Hindlimb muscle (tissue), 1 donor: ENCODE measurements around the gene CAPRIN1. TPM values are rescaled to one million over a fixed set of nuclear protein-coding genes. Genes with fewer than 3 reads are reported as not detected.

Experiments used
- DNase-seq: peaks from one replicate; pipeline ENCODE4 v3.0.0-alpha.2; 2013
- polyA plus RNA-seq: library from polyadenylated mRNA; unstranded; fragments of 120-200 nt; gene quantifications from one replicate; pipeline ENCODE4 v1.2.1, GENCODE V29; 2013; ENCODE audit not compliant: insufficient read length

Gene CAPRIN1
- polyA plus RNA-seq, result 141 TPM

- peak; percentile 88 for DNase-seq
These were observed at the start of gene CAPRIN1 for GRCh38 chr11:34051349-34052035. Gene CAPRIN1, plus strand, starts transcription at chr11:34051731. Its CDS starts 690 bp downstream, at chr11:34052421.

GRCh38 chr11:34002420-34002819 is 49.1 kb upstream of the CAPRIN1 start:
- no peak for DNase-seq

DNA sequence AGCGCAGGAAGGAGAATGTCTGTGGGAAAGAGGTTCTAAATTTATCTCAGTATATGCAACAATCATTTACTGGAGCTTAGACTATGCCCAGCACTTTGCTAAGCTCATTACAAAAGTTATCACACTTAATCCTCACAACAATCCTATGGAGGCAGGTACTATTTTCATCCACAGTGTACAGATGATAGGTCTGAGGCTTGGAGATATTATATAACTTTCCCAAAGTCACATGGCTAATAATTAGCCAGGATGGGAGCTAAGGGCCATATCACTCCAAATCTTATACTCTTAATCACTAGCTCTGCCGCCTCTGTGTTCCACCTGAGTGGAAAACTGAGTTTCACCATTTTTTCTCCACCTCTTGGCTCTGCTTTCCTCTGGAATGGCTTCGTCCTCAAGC is 47.3 kb upstream of the CAPRIN1 start:
- DNase-seq, result no peak

DNA sequence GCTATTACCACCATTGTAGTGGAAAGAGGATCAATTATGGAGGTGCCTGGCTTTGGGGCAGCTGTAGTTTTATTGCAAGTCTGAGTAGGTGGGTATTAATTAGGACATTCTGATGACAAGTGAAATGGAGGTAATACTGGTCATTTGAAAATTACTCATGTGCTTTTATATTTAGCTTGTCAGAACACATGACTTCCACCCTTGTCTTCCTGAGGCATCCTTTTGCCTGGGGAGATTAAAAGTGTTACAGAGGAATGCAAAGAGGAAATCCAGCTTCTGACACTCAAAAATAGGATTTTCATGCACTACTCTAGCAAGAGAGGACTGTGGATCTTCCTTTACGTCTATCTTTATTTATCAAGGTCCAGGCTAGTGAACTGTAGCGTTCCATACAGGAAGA is 44.7 kb upstream of the CAPRIN1 start:
- no peak for DNase-seq

- no peak for DNase-seq
These were observed 38.8 kb upstream of the CAPRIN1 start for GRCh38 chr11:34012734-34013133.

DNA sequence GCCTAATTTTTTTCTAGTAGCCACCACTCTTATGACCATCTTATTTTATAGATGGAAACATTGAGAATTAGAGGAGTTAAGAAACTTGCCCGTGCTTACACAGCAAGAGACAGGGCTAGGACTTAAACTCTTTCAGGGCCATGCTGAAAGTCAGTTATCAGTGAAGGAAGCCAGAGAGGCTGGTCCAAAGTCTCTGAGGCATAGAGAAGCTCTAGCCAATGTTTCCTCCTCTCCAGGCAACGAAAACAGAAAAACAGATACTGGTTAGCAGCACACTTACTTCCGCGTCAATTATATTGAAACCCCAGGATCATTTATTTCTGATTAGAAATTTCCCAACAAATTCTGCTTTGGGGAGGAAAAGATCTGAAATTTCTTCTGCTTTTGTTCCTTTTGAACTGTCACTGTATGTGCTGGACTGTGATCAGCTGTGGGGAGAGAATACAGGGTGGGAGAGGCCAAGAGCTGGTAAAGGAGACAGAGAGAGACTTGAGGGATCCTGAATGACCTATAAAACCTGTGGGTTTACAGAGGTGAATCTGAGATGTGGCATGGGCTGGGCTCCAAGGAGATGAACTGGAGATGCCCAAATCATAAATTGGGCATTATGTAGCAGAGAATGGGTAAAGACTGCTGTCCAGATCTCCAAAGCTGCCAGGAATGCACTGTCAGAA is 37.5 kb upstream of the CAPRIN1 start:
- peak; percentile 23 for DNase-seq

DNA sequence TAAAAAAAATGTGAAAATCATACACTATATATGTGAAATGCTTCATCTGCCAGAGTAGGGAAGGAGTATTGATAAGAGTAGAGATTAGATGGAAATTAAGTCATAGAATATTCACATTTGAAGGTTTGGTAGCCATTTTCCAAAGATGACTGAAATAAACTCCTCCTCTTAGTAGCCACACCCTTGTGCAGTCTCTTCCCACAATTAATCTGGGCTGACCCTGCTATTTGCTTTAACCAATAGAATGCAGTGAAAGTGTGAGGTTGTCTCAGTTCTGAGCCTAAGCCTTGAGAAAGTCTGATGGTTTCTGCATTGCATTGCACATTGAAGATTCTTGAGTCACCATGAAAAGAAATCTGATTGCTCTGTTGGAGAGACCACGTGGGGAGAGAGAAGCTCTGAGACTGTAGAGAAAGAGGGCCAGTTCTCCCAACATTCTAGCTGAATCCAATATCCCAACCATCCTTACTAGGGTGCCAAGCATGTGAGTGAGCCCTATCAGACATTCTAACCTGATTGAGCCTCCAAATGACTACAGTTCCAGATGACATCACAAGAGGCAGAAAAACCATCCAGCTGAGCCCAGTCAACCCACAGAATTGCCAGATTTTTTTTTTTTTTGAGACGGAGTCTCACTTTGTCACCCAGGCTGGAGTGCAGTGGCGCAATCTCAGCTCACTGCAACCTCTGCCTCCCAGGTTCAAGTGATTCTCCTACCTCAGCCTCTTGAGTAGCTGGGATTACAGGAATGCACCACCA is 29.4 kb upstream of the CAPRIN1 start:
- DNase-seq, result no peak

- no peak for DNase-seq
These were observed 25.1 kb upstream of the CAPRIN1 start for GRCh38 chr11:34026432-34026831.

DNA sequence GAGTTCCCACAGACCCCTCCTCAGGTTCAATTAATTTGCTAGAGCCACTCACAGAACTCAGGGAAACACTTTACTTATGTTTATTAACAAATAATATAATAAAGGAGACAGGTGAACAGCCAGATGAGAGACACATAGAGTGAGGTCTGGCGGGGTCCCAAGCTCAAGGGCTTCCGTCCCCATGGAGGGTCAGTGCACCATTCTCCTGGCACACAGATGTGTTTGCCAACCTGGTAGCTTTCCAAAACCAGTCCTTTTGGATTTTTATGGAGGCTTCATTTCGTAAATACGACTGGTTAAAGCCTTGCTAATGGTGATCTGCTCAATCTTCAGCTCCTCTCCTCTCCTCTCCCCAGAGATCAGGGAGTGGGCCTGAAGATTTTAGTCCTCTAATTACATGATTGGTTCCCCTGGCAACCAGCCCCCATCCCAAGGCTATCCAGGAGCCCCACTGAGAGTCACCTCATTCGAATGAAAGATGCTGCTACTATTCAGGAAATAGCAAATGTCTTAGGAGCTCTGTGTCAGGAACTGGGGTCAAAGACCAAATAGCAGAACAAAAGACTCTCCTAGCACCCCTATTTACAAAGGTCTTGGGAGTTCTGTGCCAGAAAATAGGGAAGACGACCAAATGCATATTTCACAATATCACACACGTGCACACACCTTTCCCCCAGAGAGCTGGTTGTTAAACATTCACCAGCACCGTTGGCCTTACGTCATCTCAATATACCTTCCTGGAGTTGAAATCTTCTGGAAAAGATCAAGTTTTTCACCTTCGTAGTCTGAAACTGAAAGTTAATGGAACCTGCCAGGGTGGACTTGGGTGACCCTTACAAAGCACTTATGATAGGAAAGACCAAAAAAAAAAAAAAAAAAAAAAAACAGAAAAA is 23.8 kb upstream of the CAPRIN1 start:
- DNase-seq, result no peak

- no peak for DNase-seq
These were observed 23.1 kb upstream of the CAPRIN1 start for GRCh38 chr11:34028425-34028824.

DNA sequence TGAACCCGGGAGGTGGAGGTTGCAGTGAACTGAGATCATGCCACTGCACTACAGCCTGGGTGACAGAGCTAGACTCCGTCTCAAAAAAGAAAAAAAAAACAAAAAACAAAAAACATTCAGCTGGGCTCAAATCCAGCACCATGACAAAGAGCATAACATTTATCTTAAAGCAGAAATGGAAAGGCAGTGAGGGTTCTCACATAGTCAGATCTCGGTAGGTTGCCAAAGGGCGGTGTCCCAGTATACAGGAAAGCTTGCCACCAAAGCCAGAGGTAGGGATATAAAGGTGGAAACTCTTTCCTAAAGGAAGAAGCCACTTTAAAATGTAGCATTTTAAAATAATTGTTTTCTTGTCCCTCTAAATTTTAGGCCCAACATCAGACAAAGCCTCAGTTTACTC is 22.4 kb upstream of the CAPRIN1 start:
- DNase-seq, result no peak

DNA sequence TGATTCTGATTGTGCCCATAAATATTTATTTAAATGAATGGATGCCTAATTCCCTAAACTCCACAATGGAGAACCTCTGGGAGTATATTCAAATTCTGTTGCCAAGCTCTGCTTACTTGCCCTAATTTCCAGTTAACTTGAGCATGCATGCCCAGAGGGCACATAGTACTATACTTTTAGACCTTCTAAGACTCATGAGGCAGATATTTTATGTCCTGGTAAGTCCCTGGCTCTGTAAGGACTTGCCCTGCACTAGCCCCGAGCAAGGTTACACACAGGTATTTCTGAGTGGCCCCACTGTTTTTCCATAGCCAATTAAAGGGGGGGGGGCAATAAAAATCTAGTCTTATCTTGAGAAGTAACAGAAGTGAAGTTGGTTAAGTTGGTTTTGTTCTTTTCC is 21.1 kb upstream of the CAPRIN1 start:
- no peak for DNase-seq

DNA sequence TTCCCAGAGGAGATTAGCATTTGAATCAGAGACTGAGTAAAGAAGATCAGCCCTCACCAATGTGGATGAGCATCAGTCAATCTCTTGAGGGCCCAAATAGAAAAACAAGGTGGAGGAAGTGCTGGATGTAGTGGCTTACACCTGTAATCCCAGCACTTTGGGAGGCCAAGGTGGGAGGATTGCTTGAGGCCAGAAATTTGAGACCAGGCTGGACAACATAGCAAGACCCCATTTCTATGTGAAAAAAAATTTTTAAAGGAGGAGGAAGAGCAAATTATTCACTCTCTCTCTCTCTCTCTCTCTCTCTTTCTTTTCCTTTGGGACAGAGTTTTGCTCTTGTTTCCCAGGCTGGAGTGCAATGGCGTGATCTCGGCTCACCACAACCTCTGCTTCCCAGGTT is 18.1 kb upstream of the CAPRIN1 start:
- DNase-seq, result no peak

GRCh38 chr11:34034053-34034452 is 17.5 kb upstream of the CAPRIN1 start:
- no peak for DNase-seq

GRCh38 chr11:34036456-34036855 is 15.1 kb upstream of the CAPRIN1 start:
- DNase-seq, result no peak

DNA sequence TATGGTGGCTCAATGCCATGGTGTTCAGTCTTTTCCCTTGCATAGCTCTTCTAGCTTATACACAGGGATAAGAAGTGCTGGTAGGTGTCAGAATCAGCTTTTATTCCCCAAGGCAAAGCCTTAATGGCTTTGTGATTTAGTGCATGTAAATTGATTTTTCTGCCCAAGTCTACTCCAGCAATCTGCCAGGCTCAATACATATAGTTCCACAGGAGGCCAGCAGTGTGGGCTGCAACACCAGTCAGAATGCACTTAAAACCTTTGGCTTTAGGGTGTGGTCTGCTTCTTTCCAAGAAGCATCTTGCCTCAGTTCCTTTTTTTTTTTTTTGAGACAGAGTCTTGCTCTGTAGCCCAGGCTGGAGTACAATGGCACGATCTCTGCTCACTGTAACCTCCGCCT is 14.5 kb upstream of the CAPRIN1 start:
- no peak for DNase-seq

DNA sequence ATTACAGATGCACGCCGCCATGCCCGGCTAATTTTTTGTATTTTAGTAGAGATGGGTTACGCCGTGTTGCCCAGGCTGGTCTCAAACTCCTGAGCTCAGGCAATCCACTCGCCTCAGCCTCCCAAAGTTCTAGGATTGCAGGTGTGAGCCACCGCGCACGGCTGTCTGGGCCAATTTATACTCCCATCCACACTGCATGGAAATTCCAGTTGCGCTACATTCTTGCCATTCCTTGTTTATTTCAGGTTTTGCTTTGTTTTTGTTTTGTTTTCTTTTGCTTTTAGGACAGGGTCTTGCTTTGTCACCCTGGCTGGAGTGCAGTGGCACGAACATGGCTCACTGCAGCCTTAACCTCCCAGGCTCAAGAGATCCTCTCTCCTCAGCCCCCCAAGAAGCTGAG is 11.0 kb upstream of the CAPRIN1 start:
- no peak for DNase-seq

GRCh38 chr11:34044664-34045485 is 6.7 kb upstream of the CAPRIN1 start:
- no peak for DNase-seq

DNA sequence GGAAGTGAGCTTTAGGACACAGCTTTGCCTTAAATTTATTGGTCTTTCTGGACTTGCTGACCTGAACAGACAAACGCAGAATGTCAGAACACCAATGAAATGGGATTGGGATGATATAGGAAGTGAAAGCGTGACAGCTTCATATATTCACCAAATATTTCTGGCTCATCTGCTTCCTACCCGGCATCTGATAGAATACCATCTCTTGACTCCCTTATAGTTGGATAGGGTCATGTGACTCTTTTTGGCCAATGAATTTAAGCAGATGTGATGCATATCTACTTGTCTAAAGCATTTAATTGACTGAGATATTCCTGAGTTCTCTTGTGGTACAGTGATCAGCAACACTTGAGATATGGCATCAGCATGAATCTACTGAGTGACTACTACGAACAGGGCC is 2.5 kb upstream of the CAPRIN1 start:
- DNase-seq, result no peak

DNA sequence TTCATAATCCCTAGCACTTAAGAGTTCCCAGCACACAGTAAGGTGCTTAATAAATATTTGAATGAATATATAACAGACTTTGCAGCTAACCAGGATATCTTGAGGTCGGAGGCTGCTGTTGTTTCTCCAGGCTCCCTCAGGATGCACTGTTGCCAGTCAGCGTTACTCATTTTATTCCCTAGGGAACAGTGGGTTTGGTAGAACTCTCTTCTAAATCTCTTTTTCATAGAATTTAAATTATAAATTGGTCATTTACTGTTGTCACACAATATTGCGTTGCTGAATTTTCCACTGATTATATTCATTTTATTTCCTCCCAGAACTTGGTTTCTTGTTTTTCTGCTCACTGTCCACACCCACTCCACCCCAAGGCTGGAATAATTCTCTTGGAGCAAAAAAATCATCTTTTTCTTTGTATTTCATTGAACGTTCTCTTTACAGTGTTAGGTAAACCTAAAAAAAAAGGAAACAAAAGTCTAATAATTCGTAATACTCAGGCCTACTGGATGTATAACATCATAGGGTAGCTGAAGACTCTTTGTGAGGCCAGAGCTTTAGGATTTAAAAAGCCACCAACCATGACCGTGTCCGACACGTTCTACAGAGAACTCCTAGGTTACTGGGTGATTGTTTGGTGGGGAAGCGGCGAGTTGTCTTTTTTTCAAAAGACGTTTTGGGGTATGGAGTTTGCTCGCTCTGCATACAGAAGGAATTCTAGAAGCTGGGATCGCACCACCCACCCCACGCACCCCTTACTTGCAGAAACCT is 766 bp upstream of the CAPRIN1 start:
- peak; percentile 40 for DNase-seq
